Cardiac septum (tissue), 1 donor: Measurements from ENCODE around the gene CNDP1. TPM values are rescaled to one million over a fixed set of nuclear protein-coding genes. Genes with fewer than 3 reads are reported as not detected.
"Not testable (repeated sequence)": the region's sequence is repeated elsewhere in the genome, so short reads cannot be mapped to it uniquely, and the experiment has no call there.

Experiments used
- DNase-seq: peaks from one replicate; pipeline ENCODE4 v3.0.0-alpha.2; 2020; ENCODE audit warnings: low spot score
- intact Hi-C: fragments of 100-400 bp; cut with DNase I; formaldehyde crosslinking; loops from one replicate; pipeline ENCODE4 v1.14.0; 2022
- total RNA-seq: library from RNA; stranded (reverse); fragmentation: NEBNext Ultra II Directional; extraction: Animal tissue kit (Norgen Biotek cat#: 25700); gene quantifications from one replicate; pipeline ENCODE4 v1.2.1, GENCODE V29; 2021
- donor health status: DM: no; HTN: no; CAD: no.

The CNDP1 gene
- total RNA-seq, 1 donor from 2014 or later, result not detected

DNA sequence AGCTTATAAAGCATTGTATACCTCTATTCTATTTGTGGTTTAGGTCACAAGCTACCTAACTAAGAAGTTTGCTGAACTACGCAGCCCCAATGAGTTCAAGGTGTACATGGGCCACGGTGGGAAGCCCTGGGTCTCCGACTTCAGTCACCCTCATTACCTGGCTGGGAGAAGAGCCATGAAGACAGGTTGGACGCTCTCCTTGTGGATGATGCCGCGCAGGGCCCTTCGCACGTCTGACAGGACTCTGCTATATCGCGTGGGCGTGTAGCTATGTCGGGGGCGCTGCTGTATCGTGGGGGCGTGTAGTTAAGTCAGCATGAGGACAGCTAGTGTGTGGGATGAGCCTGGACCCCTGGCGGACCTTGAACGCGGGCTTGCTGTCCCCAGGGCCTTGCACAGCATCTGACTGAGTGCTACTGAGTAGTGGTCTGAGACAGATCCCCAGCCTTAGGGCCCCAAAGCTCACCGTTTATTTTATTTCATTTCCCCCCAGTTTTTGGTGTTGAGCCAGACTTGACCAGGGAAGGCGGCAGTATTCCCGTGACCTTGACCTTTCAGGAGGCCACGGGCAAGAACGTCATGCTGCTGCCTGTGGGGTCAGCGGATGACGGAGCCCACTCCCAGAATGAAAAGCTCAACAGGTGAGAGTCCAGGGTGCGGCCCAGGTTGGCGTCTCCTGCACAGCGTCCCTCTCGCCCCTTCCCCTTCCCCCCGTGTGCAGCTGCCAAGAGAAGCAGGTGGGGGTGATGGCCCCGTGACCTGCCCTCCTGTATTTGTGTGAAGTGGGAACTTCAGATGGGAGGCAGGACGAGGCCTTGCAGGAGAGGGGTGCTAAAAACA, 15.6 kb upstream of the CNDP1 start:
- intact Hi-C loops, result no loop called here

DNA sequence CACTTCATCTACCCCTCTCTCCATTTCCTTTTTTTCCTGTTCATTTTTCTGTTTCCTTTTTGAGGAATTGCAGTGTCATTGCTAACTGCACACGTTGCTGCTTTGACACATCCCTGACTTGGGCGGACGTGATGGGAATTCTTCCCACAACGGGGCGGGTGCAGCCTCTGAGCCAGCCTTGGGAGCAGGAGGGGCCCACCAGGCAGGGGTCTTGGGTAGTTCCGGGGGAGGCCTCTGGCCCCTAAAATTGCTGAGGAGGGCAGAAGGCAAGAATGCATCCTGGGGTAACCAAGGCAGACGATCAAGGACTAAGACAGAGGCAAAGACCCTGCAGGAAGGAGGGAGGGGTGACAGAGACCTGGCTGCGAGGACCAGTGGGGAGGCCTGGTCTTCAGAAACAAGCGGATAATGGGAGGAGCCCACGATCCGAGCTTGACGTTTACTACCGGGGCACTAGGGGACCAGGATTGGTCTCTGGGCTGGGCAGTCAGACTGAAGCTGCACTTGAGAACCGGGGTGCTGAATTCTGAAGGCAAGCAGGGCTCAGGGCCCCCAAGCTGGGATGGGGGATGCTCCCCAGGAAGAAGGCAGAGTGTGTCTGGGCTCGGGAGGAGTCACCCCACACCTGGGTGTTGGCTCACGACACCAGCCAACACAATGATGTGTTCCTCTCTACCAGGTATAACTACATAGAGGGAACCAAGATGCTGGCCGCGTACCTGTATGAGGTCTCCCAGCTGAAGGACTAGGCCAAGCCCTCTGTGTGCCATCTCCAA, 14.8 kb upstream of the CNDP1 start:
- DNase-seq, result peak; percentile 62
- intact Hi-C loops, result no loop called here

More for the DNA sequence above, 15.6 kb upstream of the CNDP1 start:
- peak; percentile 43 for DNase-seq

- intact Hi-C loops, result no loop called here
- DNase-seq, result no peak
These were observed 14.0 kb upstream of the CNDP1 start for GRCh38 chr18:74520096-74520833.

DNA sequence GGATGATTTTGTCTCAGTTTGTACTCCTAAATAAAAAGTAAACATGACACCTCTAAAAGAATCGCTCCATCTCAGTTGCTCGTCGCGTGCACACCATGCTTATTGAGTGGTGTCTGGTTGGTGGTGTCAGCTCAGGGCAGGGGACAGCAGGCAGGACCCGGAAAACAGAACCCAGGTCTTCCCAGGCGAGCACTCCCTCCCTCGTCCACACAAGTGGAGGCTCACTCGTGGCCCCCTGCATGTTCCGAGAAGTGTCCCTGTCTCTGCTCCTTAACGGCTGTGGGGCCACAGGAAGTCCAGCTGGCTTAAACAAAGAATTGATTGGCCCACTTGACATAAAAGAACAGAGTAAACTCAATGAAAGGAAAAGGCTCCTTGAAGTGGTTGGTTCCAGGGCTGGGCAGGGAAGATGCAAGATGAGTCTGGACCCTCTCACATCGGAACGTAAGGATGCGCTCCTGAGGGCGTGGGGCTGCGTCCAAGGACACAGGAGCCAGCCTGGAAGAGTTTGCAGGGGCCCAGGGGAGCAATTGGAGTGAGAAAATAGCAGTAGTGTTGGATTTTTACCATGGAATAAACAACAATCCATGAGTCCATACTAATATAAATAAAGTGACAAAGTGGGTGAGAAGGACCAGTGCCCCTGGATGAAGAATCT, 13.1 kb upstream of the CNDP1 start:
- DNase-seq, result peak; percentile 67
- intact Hi-C loops, result no loop called here

GRCh38 chr18:74522635-74523548, 11.4 kb upstream of the CNDP1 start:
- no peak for DNase-seq
- intact Hi-C loops, result no loop called here

DNA sequence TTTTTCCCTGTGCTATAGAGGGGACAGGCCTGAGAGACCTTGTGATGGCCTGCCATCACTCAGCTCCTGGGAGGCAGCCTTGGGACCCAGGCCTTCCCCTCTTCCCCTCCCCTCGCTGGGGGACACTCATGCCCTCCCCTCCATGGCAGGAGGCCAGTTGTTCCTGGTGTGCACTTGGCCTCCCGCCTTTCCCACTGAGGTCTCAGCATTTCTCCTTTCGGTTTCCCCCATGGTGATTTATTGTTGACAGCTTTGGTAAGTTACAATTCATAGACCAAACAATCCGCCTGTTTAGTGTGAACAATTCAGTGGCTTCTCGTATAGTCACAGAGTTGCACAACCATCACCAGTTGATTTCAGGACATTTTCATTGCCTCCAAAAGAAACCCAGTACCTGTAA, 10.2 kb upstream of the CNDP1 start:
- no peak for DNase-seq
- intact Hi-C loops, result no loop called here

DNA sequence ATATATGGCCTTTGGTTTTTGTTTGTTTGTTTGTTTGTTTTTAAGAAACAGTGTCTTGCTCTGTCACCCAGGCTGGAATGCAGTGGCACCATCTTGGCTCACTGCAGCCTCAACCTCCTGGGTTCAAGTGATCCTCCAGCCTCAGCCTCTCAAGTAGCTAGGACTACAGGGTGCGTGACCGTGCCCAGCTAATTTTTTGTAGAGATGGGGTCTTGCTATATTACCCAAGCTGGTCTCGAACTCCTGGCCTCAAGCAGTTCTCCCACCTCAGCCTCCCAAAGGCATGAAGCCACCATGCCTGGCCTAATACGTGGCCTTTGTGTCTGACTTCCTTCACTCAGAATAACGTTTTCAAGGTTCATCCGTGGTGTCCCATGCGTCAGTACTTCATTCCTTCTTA, 9.4 kb upstream of the CNDP1 start:
- peak; percentile 53 for DNase-seq
- intact Hi-C loops, result not testable (repeated sequence)

- intact Hi-C loops, result no loop called here
- DNase-seq, result peak; percentile 69
These were observed 8.6 kb upstream of the CNDP1 start for GRCh38 chr18:74525741-74526140.

- DNase-seq, result no peak
- intact Hi-C loops, result no loop called here
These were observed 7.8 kb upstream of the CNDP1 start for GRCh38 chr18:74526488-74526887.

DNA sequence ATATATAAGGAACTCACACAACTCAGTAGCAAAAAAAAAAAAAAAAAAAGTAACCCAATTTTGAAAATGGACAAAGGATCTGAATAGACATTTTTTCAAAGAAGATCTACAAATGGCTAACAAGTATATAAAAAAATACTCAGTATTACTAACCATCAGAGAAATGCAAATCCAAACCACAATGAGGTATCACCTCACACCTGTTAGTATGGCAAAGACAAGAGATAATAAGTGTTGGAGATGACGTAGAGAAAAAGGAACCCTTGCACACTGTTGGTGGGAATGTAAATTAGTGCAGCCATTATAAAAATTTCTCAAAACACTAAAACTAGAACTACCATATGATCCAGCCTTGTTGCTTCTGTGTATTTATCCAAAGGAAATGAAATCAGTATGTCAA, 5.8 kb upstream of the CNDP1 start:
- DNase-seq, result no peak
- intact Hi-C loops, result no loop called here

GRCh38 chr18:74528913-74529312, 5.4 kb upstream of the CNDP1 start:
- intact Hi-C loops, result no loop called here
- no peak for DNase-seq

- peak; percentile 46 for DNase-seq
- intact Hi-C loops, result no loop called here
These were observed 4.9 kb upstream of the CNDP1 start for GRCh38 chr18:74529378-74529777.

- intact Hi-C loops, result no loop called here
These were observed 4.3 kb upstream of the CNDP1 start for GRCh38 chr18:74529811-74530583.

DNA sequence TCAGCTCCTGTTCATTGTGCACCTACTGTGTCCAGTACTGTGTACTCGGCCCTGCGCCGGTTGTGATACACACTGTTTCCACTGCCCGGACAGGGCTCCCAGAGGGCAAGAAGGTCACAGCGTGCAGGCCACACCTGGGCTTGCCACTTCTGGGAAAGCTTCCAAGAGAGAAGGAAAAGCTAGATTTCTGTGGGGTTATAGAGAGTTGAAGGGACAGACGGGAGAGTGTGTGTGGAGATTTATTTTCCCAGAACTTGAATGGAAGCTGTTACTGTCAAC, 3.8 kb upstream of the CNDP1 start:
- intact Hi-C loops, result no loop called here
- peak; percentile 67 for DNase-seq

More at GRCh38 chr18:74529811-74530583, 4.3 kb upstream of the CNDP1 start:
- DNase-seq, result peak; percentile 58

- intact Hi-C loops, result no loop called here
- peak; percentile 51 for DNase-seq
These were observed 3.3 kb upstream of the CNDP1 start for GRCh38 chr18:74531043-74531442.

- intact Hi-C loops, result no loop called here
- no peak for DNase-seq
These were observed 1.7 kb upstream of the CNDP1 start for GRCh38 chr18:74532511-74533025.

GRCh38 chr18:74533666-74534065, 634 bp upstream of the CNDP1 start:
- intact Hi-C loops, result no loop called here
- DNase-seq, result no peak
